ENCODE data around the gene TMEM260.

DNA sequence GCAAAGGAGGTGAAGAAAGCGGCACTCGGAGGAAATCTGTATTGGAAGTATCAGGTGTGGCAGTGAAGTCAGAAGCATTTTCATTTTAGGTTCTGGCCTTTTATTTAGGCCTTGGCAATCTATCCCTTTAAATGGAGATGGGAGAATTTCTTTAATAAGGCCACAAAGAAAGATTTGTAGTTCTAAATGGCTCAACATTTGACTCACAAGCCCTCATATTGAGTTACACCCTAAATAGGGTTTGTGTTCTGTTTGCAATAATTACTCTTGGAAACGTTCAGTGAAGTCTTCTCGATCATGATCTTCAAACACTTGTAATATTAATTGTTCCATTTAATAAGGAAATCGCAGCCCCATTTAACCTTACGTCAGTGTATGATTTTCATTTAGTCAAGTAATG is 25.3 kb upstream of the TMEM260 start:
- TF ChIP-seq, protein P1, sequence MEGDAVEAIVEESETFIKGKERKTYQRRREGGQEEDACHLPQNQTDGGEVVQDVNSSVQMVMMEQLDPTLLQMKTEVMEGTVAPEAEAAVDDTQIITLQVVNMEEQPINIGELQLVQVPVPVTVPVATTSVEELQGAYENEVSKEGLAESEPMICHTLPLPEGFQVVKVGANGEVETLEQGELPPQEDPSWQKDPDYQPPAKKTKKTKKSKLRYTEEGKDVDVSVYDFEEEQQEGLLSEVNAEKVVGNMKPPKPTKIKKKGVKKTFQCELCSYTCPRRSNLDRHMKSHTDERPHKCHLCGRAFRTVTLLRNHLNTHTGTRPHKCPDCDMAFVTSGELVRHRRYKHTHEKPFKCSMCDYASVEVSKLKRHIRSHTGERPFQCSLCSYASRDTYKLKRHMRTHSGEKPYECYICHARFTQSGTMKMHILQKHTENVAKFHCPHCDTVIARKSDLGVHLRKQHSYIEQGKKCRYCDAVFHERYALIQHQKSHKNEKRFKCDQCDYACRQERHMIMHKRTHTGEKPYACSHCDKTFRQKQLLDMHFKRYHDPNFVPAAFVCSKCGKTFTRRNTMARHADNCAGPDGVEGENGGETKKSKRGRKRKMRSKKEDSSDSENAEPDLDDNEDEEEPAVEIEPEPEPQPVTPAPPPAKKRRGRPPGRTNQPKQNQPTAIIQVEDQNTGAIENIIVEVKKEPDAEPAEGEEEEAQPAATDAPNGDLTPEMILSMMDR (IDR thresholded peaks at IDR 0.05): no peak
- no peak for TF ChIP-seq POLR2A (IDR thresholded peaks at IDR 0.05)
- TF ChIP-seq POLR2AphosphoS5 (IDR thresholded peaks at IDR 0.05): no peak

Data from prostate gland (tissue), 2 donors.